Large intestine (tissue), 3 donors: ENCODE results near the gene POLR3H. TPM values are rescaled to one million over a fixed set of nuclear protein-coding genes. Genes with fewer than 3 reads are reported as not detected.

ENCODE experiments used
- DNase-seq, 2 donors: peaks; one replicate each; pipeline versions ENCODE4 v3.0.0 to v3.0.0-alpha.2; 2013
- H3K27ac ChIP-seq: one replicate; pipeline ENCODE4 v1.5.1; 2013; ENCODE audit warnings: low read length
- H3K27me3 ChIP-seq: 2 replicates; pipeline ENCODE4 v1.6.1; 2013; ENCODE audit warnings: low read length; ENCODE audit not compliant: control insufficient read depth, insufficient read depth
- H3K36me3 ChIP-seq: 2 replicates; pipeline ENCODE4 v1.6.1; 2013; ENCODE audit warnings: low read length; ENCODE audit not compliant: control insufficient read depth, insufficient read depth
- H3K4me1 ChIP-seq: one replicate; pipeline ENCODE4 v1.6.1; 2013; ENCODE audit warnings: low read length; ENCODE audit not compliant: control insufficient read depth, insufficient read depth
- H3K4me3 ChIP-seq: one replicate; pipeline ENCODE4 v1.5.1; 2013; ENCODE audit warnings: low read length
- H3K9me3 ChIP-seq: one replicate; pipeline ENCODE4 v1.6.1; 2013; ENCODE audit warnings: mild to moderate bottlenecking, low read depth, low read length, moderate library complexity; ENCODE audit not compliant: control insufficient read depth
- WGBS: methylation state at CpG from one replicate; pipeline ENCODE4 v1.1.5; 2013; ENCODE audit warnings: low lambda C conversion rate; ENCODE audit not compliant: insufficient coverage; 5-methylcytosine and 5-hydroxymethylcytosine counted together
- polyA plus RNA-seq: library from polyadenylated mRNA; unstranded; fragments of 120-200 nt; gene quantifications from one replicate; pipeline ENCODE4 v1.2.1, GENCODE V29; 2013

Gene POLR3H
- polyA plus RNA-seq, 1 donor: 12.4 TPM

GRCh38 chr22:41539146-41540005, 4.9 kb downstream of the POLR3H start:
- Histone ChIP-seq H3K4me3 (no peak overlapping the region), H3K27me3 (no peaks in the 10 kb centered on the region), H3K36me3 (peaks cover 35% of the 10 kb centered on the region), H3K4me1 (peaks cover 7% of the 10 kb centered on the region), H3K27ac (no peak overlapping the region), H3K9me3 (no peaks in the 10 kb centered on the region)
- no peak for DNase-seq
- no CpG with 5 or more reads among the region's 13 CpGs for WGBS

- peaks cover 41% of the 10 kb centered on the region for H3K36me3 ChIP-seq
- no peak overlapping the region for H3K27ac ChIP-seq
- no CpG with 5 or more reads among the region's 8 CpGs for WGBS
- H3K4me1 ChIP-seq: peaks cover 7% of the 10 kb centered on the region
- no peaks in the 10 kb centered on the region for H3K9me3 ChIP-seq
- H3K27me3 ChIP-seq: no peaks in the 10 kb centered on the region
- no peak for DNase-seq
- no peak overlapping the region for H3K4me3 ChIP-seq
Measured at GRCh38 chr22:41538583-41538982, 5.7 kb downstream of the POLR3H start.

GRCh38 chr22:41537203-41537602, 7.1 kb downstream of the POLR3H start:
- H3K36me3 ChIP-seq: peaks cover 53% of the 10 kb centered on the region
- no peaks in the 10 kb centered on the region for H3K27me3 ChIP-seq
- no peak for DNase-seq
- WGBS: no CpG with 5 or more reads among the region's 3 CpGs
- H3K9me3 ChIP-seq: no peaks in the 10 kb centered on the region
- H3K4me1 ChIP-seq: peaks cover 11% of the 10 kb centered on the region
- H3K27ac ChIP-seq: no peak overlapping the region
- no peak overlapping the region for H3K4me3 ChIP-seq

- H3K4me3 ChIP-seq: no peak overlapping the region
- no peaks in the 10 kb centered on the region for H3K9me3 ChIP-seq
- WGBS: no CpG with 5 or more reads among the region's 5 CpGs
- DNase-seq: no peak
- H3K36me3 ChIP-seq: peaks cover 66% of the 10 kb centered on the region
- no peaks in the 10 kb centered on the region for H3K27me3 ChIP-seq
- no peak overlapping the region for H3K27ac ChIP-seq
- peaks cover 16% of the 10 kb centered on the region for H3K4me1 ChIP-seq
Measured at GRCh38 chr22:41535244-41535643, 9.0 kb downstream of the POLR3H start.

- no peaks in the 10 kb centered on the region for H3K27me3 ChIP-seq
- WGBS: no CpG with 5 or more reads among the region's 8 CpGs
- peaks cover 16% of the 10 kb centered on the region for H3K4me1 ChIP-seq
- peaks cover 64% of the 10 kb centered on the region for H3K36me3 ChIP-seq
- H3K27ac ChIP-seq: no peak overlapping the region
- no peaks in the 10 kb centered on the region for H3K9me3 ChIP-seq
- no peak overlapping the region for H3K4me3 ChIP-seq
- DNase-seq: no peak
Measured at GRCh38 chr22:41534219-41534618, 10.1 kb downstream of the POLR3H start.

GRCh38 chr22:41532908-41533825, 11.1 kb downstream of the POLR3H start:
- Histone ChIP-seq H3K9me3 (no peaks in the 10 kb centered on the region), H3K4me3 (no peak overlapping the region), H3K27me3 (no peaks in the 10 kb centered on the region), H3K36me3 (peaks cover 67% of the 10 kb centered on the region), H3K4me1 (peaks cover 16% of the 10 kb centered on the region), H3K27ac (peak overlapping the region; percentile 12)
- DNase-seq: peak in 1 of 2 donors; percentile 47
- no CpG with 5 or more reads among the region's 19 CpGs for WGBS

GRCh38 chr22:41531715-41532477, 12.4 kb downstream of the POLR3H start:
- Histone ChIP-seq H3K27ac (no peak overlapping the region), H3K36me3 (peaks cover 71% of the 10 kb centered on the region), H3K4me1 (peaks cover 16% of the 10 kb centered on the region), H3K9me3 (no peaks in the 10 kb centered on the region), H3K4me3 (no peak overlapping the region), H3K27me3 (no peaks in the 10 kb centered on the region)
- WGBS: no CpG with 5 or more reads among the region's 17 CpGs
- DNase-seq: no peak

- no CpG with 5 or more reads among the region's 18 CpGs for WGBS
- DNase-seq: no peak
- peaks cover 78% of the 10 kb centered on the region for H3K36me3 ChIP-seq
- H3K27ac ChIP-seq: no peak overlapping the region
- H3K4me1 ChIP-seq: peaks cover 16% of the 10 kb centered on the region
- H3K9me3 ChIP-seq: no peaks in the 10 kb centered on the region
- H3K4me3 ChIP-seq: no peak overlapping the region
- H3K27me3 ChIP-seq: no peaks in the 10 kb centered on the region
Measured at GRCh38 chr22:41530890-41531714, 13.2 kb downstream of the POLR3H start.

GRCh38 chr22:41528938-41529561, 15.2 kb downstream of the POLR3H start:
- Histone ChIP-seq H3K27ac (no peak overlapping the region), H3K36me3 (peaks cover 94% of the 10 kb centered on the region), H3K27me3 (no peaks in the 10 kb centered on the region), H3K4me1 (peaks cover 16% of the 10 kb centered on the region), H3K9me3 (no peaks in the 10 kb centered on the region), H3K4me3 (no peak overlapping the region)
- WGBS: no CpG with 5 or more reads among the region's 13 CpGs
- no peak for DNase-seq
